ENCODE measurements around the gene OSBPL9. TPM values are rescaled to one million over a fixed set of nuclear protein-coding genes. Genes with fewer than 3 reads are reported as not detected.

The OSBPL9 gene
- total and polyA plus RNA-seq, 2 experiments from 2014 or later: 82.7 to 102 TPM

DNA sequence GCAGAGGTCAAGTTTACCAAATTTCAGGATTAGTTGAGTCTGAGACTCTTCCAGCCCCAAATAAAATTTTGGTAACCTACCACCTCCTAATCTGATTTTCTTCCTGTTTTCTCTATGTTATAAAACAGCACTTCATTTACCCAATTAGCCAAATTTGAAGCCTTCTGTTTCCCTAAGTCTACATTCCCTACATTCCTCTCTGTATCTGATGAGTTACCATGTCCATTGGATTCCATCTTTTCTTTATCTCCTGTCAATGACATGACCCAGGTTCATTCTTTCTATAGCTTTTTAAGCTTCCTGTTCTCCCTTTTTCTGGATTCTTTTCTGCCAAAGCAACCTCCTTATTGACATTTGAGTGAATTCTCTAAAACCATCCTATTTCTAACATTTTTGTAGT is 72.8 kb downstream of the OSBPL9 start:
- Histone ChIP-seq H3K9me2 (ENCODE audit: insufficient read depth) (no peaks in the 10 kb centered on the region), H4K20me1 (replicated peaks; ENCODE audit: insufficient read depth) (no peaks in the 10 kb centered on the region), H3K27ac (ENCODE audit: low read depth) (no peak overlapping the region), H3K4me1 (ENCODE audit: insufficient read depth) (peaks cover 9% of the 10 kb centered on the region; the same call in 1 of the 2 replicates), H3K4me2 (no peak overlapping the region), H3K27me3 (ENCODE audit: insufficient read depth) (no peaks in the 10 kb centered on the region), H3K79me2 (replicated peaks; ENCODE audit: insufficient read depth) (no peaks in the 10 kb centered on the region), H2AFZ (no peak overlapping the region), H3F3A (replicated peaks; ENCODE audit: low read depth) (no peaks in the 10 kb centered on the region), H3K4me3 (no peak overlapping the region), H3K36me3 (ENCODE audit: insufficient read depth) (no peaks in the 10 kb centered on the region)
- Mint-ChIP-seq H3K36me3 (ENCODE audit: low read depth) (no peaks in the 10 kb centered on the region), H3K9me3 (no peaks in the 10 kb centered on the region), H3K4me3 (no peak overlapping the region), H3K4me1 (peaks cover 11% of the 10 kb centered on the region), H3K27me3 (ENCODE audit: insufficient read depth, low read depth, poor library complexity) (no peaks in the 10 kb centered on the region), H3K27ac (peak overlapping the region; percentile 53; the same call in 1 of the 2 replicates)
- DNase-seq (ENCODE audit: low spot score) (peak; percentile 30), ATAC-seq (peak; percentile 32; the same call in 1 of the 3 replicates)
- TF ChIP-seq CREB1 (CRISPR knock-in tag; IDR thresholded peaks at IDR 0.05; ENCODE audit: low read depth) (no peak), ZNF462 (CRISPR knock-in tag; IDR thresholded peaks at IDR 0.05) (no peak), ZNF114 (CRISPR knock-in tag; IDR thresholded peaks at IDR 0.05) (no peak), POLR2AphosphoS5 (IDR thresholded peaks at IDR 0.05; ENCODE audit: low read depth) (no peak), EZH2 (IDR thresholded peaks at IDR 0.05; ENCODE audit: low read depth, unreplicated experiment) (no peak), ETS1 (IDR thresholded peaks at IDR 0.05) (no peak), NANOG (IDR thresholded peaks at IDR 0.05; ENCODE audit: borderline replicate concordance) (no peak), ZNF331 (CRISPR knock-in tag; IDR thresholded peaks at IDR 0.05; ENCODE audit: low read depth) (no peak), JUNB (IDR thresholded peaks at IDR 0.05; ENCODE audit: unreplicated experiment) (no peak), STAT1 (IDR thresholded peaks at IDR 0.05; ENCODE audit: unreplicated experiment) (no peak)
- TF ChIP-seq, protein P1, sequence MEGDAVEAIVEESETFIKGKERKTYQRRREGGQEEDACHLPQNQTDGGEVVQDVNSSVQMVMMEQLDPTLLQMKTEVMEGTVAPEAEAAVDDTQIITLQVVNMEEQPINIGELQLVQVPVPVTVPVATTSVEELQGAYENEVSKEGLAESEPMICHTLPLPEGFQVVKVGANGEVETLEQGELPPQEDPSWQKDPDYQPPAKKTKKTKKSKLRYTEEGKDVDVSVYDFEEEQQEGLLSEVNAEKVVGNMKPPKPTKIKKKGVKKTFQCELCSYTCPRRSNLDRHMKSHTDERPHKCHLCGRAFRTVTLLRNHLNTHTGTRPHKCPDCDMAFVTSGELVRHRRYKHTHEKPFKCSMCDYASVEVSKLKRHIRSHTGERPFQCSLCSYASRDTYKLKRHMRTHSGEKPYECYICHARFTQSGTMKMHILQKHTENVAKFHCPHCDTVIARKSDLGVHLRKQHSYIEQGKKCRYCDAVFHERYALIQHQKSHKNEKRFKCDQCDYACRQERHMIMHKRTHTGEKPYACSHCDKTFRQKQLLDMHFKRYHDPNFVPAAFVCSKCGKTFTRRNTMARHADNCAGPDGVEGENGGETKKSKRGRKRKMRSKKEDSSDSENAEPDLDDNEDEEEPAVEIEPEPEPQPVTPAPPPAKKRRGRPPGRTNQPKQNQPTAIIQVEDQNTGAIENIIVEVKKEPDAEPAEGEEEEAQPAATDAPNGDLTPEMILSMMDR (conservative IDR thresholded peaks at IDR 0.05; ENCODE audit: low read depth in 2 of 2): no peak
- TF ChIP-seq, protein P2, sequence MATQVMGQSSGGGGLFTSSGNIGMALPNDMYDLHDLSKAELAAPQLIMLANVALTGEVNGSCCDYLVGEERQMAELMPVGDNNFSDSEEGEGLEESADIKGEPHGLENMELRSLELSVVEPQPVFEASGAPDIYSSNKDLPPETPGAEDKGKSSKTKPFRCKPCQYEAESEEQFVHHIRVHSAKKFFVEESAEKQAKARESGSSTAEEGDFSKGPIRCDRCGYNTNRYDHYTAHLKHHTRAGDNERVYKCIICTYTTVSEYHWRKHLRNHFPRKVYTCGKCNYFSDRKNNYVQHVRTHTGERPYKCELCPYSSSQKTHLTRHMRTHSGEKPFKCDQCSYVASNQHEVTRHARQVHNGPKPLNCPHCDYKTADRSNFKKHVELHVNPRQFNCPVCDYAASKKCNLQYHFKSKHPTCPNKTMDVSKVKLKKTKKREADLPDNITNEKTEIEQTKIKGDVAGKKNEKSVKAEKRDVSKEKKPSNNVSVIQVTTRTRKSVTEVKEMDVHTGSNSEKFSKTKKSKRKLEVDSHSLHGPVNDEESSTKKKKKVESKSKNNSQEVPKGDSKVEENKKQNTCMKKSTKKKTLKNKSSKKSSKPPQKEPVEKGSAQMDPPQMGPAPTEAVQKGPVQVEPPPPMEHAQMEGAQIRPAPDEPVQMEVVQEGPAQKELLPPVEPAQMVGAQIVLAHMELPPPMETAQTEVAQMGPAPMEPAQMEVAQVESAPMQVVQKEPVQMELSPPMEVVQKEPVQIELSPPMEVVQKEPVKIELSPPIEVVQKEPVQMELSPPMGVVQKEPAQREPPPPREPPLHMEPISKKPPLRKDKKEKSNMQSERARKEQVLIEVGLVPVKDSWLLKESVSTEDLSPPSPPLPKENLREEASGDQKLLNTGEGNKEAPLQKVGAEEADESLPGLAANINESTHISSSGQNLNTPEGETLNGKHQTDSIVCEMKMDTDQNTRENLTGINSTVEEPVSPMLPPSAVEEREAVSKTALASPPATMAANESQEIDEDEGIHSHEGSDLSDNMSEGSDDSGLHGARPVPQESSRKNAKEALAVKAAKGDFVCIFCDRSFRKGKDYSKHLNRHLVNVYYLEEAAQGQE (IDR thresholded peaks at IDR 0.05; ENCODE audit: unreplicated experiment): no peak
